NT2/D1 (cell line): ENCODE results near the gene SYDE2.

Experiments used
- SUZ12 ChIP-seq: IDR thresholded peaks from 2 replicates; pipeline ENCODE4 v1.6.1; 2011; ENCODE audit not compliant: insufficient read length, insufficient read depth; ENCODE audit errors: extremely low read depth
- YY1 ChIP-seq: IDR thresholded peaks from 2 replicates; pipeline ENCODE4 v1.6.1; 2011; ENCODE audit not compliant: insufficient read length, insufficient read depth
- ZNF274 ChIP-seq: IDR thresholded peaks from 2 replicates; pipeline ENCODE4 v1.6.1; 2011; ENCODE audit warnings: mild to moderate bottlenecking, low read depth, low read length

GRCh38 chr1:85182700-85183099 lies 18.1 kb downstream of the SYDE2 start:
- TF ChIP-seq ZNF274 (no peak), YY1 (no peak), SUZ12 (no peak)
